GM10266 (cell line): ENCODE data around the gene SCN4B.

Experiments
- DNase-seq: peaks from one replicate; pipeline ENCODE4 v3.0.0; 2012; ENCODE audit errors: extremely low spot score
- TF ChIP-seq, protein P1 (sequence below): IDR thresholded peaks from 2 replicates; pipeline ENCODE4 v1.5.1; 2012; ENCODE audit warnings: mild to moderate bottlenecking, low read depth; ENCODE audit not compliant: control insufficient read depth, insufficient read depth; ENCODE audit errors: missing control alignments

Gene SCN4B, protein sequence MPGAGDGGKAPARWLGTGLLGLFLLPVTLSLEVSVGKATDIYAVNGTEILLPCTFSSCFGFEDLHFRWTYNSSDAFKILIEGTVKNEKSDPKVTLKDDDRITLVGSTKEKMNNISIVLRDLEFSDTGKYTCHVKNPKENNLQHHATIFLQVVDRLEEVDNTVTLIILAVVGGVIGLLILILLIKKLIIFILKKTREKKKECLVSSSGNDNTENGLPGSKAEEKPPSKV

DNA sequence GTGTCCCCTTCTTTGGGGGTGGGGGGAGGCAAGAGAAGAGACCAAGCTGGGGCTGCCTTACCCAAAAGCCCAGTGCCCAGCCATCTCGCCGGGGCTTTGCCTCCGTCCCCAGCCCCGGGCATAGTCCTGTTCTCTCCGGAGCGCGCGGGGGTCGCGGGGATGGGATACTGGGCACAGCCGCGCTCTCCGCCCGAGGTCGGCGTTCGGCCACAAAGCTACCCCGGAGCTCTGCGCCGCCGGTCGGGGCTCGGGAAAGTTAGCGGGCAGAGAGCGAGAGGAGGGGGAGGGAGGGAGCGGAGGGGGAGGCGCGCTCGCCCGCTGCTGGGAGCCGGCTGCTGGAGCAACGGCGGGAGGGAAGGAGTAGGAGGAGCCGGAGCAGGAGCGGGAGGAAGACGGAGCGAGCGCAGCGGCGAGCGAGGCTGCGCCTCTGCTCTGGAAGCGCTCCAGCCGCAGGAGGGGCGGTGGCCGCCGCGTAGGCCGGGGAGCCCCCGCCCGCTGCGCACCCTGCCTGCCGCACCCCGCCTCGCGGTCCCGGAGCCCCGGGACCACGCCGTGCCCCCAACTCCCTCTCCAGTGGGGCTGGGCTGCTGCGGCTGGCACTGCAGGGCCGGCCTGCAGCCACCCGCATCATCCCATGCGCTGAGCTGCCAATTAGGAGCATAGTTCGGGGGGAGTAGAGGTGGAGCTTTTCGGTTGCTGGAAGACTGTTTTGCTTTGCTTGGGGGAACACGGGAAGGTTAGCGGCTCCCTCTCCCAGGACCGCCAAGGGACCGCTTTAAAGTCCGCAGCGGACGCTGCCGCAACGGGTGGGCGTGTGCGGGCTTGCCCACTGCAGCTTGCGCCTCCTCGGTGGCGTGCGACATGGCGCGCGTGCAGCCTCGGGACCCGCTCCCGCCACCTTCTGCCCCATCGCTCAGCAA is at the start of gene SCN4B:
Gene SCN4B, minus strand, starts transcription at position 272 of the 920 bp plus-strand sequence. Its CDS starts 150 bp downstream, at position 122.
- no peak for DNase-seq
- TF ChIP-seq, protein P1, sequence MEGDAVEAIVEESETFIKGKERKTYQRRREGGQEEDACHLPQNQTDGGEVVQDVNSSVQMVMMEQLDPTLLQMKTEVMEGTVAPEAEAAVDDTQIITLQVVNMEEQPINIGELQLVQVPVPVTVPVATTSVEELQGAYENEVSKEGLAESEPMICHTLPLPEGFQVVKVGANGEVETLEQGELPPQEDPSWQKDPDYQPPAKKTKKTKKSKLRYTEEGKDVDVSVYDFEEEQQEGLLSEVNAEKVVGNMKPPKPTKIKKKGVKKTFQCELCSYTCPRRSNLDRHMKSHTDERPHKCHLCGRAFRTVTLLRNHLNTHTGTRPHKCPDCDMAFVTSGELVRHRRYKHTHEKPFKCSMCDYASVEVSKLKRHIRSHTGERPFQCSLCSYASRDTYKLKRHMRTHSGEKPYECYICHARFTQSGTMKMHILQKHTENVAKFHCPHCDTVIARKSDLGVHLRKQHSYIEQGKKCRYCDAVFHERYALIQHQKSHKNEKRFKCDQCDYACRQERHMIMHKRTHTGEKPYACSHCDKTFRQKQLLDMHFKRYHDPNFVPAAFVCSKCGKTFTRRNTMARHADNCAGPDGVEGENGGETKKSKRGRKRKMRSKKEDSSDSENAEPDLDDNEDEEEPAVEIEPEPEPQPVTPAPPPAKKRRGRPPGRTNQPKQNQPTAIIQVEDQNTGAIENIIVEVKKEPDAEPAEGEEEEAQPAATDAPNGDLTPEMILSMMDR: no peak

DNA sequence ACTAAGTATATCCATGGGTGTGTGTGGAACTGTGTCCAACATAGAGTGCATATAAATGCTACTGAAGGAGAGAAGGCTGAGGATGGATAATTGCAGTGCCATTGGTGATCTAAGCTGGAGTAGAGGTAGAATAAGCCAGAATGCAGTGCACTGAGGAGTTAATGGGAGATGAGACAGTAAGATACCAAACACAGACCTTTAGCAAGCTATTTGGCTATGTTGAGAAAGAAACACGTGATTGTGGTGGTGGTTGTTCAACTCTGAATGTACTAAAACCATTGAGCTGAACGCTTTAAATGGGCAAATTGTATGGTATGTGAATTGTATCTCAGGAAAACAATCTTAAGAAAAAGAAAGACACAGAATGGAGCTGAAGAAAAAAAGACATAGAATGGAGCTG is 49.3 kb upstream of the SCN4B start:
- DNase-seq: no peak
- TF ChIP-seq, protein P1: no peak

DNA sequence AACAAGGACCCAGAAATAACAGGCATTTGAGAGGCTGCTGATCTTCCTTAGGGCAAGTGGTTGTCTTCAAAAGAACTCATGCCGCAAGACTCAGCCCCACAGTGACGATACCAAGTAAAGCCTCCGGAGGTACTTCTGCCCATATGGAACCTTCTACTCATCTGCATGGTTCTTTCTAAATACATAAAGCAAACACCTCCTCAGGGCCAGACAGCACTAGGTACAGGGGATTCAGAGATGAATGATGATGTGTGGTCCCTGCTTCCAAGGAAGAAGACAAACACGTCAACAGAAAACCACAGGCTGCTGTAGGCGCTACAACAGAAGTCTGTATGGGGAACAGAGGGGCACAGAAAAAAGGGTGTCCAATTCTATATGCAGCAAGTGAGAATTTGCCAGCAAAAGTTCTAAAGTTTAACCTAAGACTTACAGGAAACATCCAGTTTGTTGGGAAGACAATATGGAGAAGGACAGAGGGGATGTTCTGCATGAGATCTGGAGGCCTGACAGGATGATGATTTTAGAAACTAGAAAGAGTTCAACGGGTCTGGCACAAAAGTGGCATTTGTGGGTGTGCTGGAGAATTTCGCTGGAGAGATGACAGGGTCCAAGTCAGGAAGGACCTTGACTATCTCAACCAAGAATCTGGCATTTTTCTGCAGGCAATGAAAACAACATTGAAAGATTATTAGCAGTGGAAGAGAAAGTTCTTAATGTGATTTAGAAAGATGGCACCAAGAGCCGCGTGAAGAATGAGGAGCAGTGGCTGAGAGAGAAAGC is 48.5 kb upstream of the SCN4B start:
- TF ChIP-seq, protein P1: no peak

DNA sequence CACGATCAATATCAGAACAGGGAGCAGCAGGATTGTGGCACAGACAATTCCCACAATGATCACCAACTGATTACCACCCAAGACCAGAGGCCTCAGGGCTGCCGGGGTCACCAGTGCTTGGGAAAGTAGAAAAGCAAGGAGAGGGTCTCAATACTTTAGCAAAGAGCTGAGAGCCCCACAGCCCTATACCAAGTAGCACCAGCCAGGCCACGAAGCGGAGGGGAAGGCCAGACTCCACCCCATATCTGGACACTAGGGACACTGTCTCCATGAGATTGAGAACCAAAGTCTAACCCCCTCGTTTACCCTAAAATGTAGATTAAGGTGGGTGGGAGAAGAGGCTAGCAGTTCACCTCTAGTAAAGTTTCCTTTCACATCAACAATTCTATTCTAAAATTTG is 47.9 kb upstream of the SCN4B start:
- DNase-seq: no peak
- TF ChIP-seq, protein P1: no peak

More for the DNA sequence above, 48.5 kb upstream of the SCN4B start:
- DNase-seq: no peak

DNA sequence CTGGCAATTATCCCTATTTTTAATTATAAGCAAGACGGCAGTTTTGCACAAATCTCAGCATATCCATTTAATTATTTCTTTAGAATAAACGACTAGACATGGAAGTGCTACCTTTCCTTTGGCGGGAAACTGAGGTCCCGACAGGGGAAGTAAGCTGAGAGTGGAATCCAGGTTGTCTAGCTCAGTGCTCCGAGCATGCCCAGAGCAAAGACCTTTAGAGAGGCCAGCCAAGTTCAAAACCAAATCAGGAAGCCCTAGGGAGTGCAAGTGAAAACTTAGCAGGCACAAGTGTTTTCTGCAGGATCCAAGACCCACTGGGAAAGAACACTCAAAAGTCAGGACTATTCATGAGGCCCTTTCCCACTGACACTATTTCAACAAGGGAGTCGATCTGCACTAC is 46.5 kb upstream of the SCN4B start:
- no peak for DNase-seq
- TF ChIP-seq, protein P1: no peak

DNA sequence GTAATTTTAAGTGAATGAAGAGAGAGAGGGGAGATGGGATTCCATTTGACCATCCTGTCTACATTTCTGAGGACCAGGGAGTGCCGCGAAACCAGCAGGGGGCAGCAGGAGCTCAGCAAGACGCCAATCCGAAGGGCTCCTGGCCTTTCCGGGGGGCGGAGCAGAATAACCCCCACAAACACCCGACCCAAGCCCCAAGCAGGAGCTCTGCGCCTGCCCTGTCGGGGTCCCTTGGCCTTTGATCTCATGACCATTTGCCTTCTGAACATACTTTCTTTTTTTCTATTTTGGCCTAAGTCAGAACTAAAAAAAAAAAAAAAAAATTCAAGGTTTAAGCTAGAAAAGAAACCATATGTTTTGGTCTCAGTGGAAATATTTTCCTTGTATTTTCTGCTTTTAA is 45.7 kb upstream of the SCN4B start:
- peak; percentile 71 for DNase-seq
- TF ChIP-seq, protein P1: peak; percentile 93
